ENCODE data around the gene CCHCR1.

CCHCR1 gene

GRCh38 chr6:31158863-31159855 is 1.6 kb upstream of the CCHCR1 start:
- DNase-seq: peak; percentile 49

GRCh38 chr6:31158140-31158862 is 699 bp upstream of the CCHCR1 start, which contains the start of gene TCF19:
Gene TCF19, plus strand, starts transcription at chr6:31158589. Its CDS starts 881 bp downstream, at chr6:31159470.
- DNase-seq: peak; percentile 97

- DNase-seq: no peak
Measured at GRCh38 chr6:31156641-31157040, 961 bp downstream of the CCHCR1 start.

GRCh38 chr6:31154436-31154835 is 3.2 kb downstream of the CCHCR1 start:
- no peak for DNase-seq

GRCh38 chr6:31152781-31153180 is 4.8 kb downstream of the CCHCR1 start:
- peak; percentile 72 for DNase-seq

- no peak for DNase-seq
Measured at GRCh38 chr6:31149827-31150447, 7.7 kb downstream of the CCHCR1 start.

- no peak for DNase-seq
Measured at GRCh38 chr6:31145386-31145785, 12.2 kb downstream of the CCHCR1 start.

- no peak for DNase-seq
Measured at GRCh38 chr6:31144970-31145340, 12.6 kb downstream of the CCHCR1 start.

- no peak for DNase-seq
Measured at GRCh38 chr6:31144296-31144969, 13.2 kb downstream of the CCHCR1 start.

GRCh38 chr6:31143148-31143547 is 14.5 kb downstream of the CCHCR1 start:
- DNase-seq: no peak

GRCh38 chr6:31142361-31142761 is 15.2 kb downstream of the CCHCR1 start:
- no peak for DNase-seq

- DNase-seq: no peak
Measured at GRCh38 chr6:31140643-31141042, 17.0 kb downstream of the CCHCR1 start.

GRCh38 chr6:31139599-31139998 is 18.0 kb downstream of the CCHCR1 start:
- no peak for DNase-seq

- no peak for DNase-seq
Measured at GRCh38 chr6:31138982-31139381, 18.6 kb downstream of the CCHCR1 start, which contains the start of gene PSORS1C2. Gene PSORS1C2, minus strand, starts transcription at chr6:31139066. Its CDS starts 40 bp downstream, at chr6:31139026.

GRCh38 chr6:31135710-31136109 is 21.9 kb downstream of the CCHCR1 start:
- no peak for DNase-seq

- DNase-seq: no peak
Measured at GRCh38 chr6:31132806-31133205, 24.8 kb downstream of the CCHCR1 start.

- no peak for DNase-seq
Measured at GRCh38 chr6:31131595-31131994, 26.0 kb downstream of the CCHCR1 start.

- DNase-seq: no peak
Measured at GRCh38 chr6:31130751-31131150, 26.9 kb downstream of the CCHCR1 start.

GRCh38 chr6:31129130-31129529 is 28.5 kb downstream of the CCHCR1 start:
- no peak for DNase-seq

- DNase-seq: peak; percentile 81
Measured at GRCh38 chr6:31128093-31128676, 29.4 kb downstream of the CCHCR1 start.

GRCh38 chr6:31126396-31127175 is 31.0 kb downstream of the CCHCR1 start:
- DNase-seq: no peak
